Lower leg skin (tissue), 4 donors: ENCODE results near the gene DNAH1. TPM values are rescaled to one million over a fixed set of nuclear protein-coding genes. Genes with fewer than 3 reads are reported as not detected.
A peak's percentile ranks its signal among the peaks of the same experiment; 100 is the strongest.

ENCODE experiments used
- DNase-seq, 2 donors: peaks; one replicate each; pipeline ENCODE4 v3.0.0-alpha.2; 2019; ENCODE audit warnings: low spot score in 2 of 2
- H3K4me3 ChIP-seq: fragments of 200-600 bp; sonication (generic); 2 replicates; pipeline ENCODE4 v1.5.1; 2017; ENCODE audit warnings: mild to moderate bottlenecking, low read depth; ENCODE audit not compliant: poor library complexity, severe bottlenecking
- CTCF ChIP-seq, 3 donors: fragments of 450-650 bp; IDR thresholded peaks; one replicate each; pipeline ENCODE4 v1.5.1; 2016; ENCODE audit warnings: antibody characterized with exemption in 3 of 3, mild to moderate bottlenecking in 3 of 3, moderate library complexity in 2 of 3
- POLR2A ChIP-seq, 2 donors: fragments of 450-650 bp; IDR thresholded peaks; one replicate each; pipeline ENCODE4 v1.6.1; 2016 to 2017; ENCODE audit warnings: antibody characterized with exemption in 2 of 2, mild to moderate bottlenecking in 1 of 2, moderate library complexity in 1 of 2
- whole genome bisulfite sequencing, 2 donors: methylation state at CpG; one replicate each; pipeline ENCODE4 v1.1.5; 2018; 5-methylcytosine and 5-hydroxymethylcytosine counted together
- intact Hi-C: fragments of 100-400 bp; cut with DNase I; formaldehyde crosslinking; loops from one replicate; pipeline ENCODE4 v1.15.0; 2023; ENCODE audit warnings: low total_unique reads
- total RNA-seq, 4 donors: library from RNA; depleted of rRNA; stranded (reverse); fragments of >200 nt; gene quantifications; one replicate each; pipeline ENCODE4 v1.1.0, GENCODE V29; 2016

The DNAH1 gene
- total RNA-seq, 4 donors from 2014 or later: 2.0 to 5.9 (median 5.0) TPM

- WGBS, 2 donors: 78 to 88% methylated on average over 11 to 13 of the region's 13 CpGs
- no peak for TF ChIP-seq POLR2A (IDR thresholded peaks at IDR 0.05)
- no peak for TF ChIP-seq CTCF (IDR thresholded peaks at IDR 0.05)
- DNase-seq: peak in 1 of 2 donors; percentile 85
- no peak overlapping the region for H3K4me3 ChIP-seq
- intact Hi-C loops: no loop called here
Observed at GRCh38 chr3:52436500-52437149, 120.5 kb downstream of the DNAH1 start.

DNA sequence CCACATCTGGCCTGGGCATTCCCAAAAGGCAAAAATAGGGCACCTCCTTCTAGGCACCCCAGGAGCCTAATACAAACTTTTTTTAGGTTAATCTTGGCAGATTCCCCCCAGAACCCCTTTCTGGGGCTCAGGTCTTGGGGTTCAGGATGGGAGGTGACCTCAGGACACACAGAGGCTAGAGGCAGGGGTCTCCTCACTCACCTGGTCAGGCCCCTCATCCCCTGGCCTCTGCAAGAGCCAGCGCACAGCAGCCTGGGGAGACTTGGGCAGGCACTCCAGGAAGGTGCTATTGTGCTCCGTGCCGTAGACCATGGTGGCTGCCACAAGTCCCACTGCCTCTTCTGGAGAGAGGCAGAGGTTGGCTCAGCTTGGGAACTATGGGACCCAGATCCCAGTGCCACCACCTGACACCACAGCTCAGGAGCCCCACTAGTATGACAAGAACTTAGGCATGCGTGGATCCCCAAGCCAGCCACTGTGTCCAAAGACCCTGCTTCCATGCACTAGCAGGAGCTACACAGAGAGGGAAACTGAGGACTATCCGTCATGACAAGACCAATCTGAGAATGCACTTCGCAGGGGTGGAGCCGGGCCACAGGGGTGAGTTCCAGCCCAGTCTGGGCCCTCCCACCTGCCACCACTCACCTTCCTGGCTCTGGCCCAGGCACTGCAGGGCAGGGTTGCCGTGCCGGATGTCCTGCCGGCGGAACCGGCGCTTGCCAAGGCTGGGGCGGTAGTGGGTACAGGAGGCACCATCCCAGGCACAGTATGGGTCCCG lies 121.4 kb downstream of the DNAH1 start:
- 60 to 71% methylated on average over 2 to 15 of the region's 15 CpGs for WGBS, 2 donors
- H3K4me3 ChIP-seq: no peak overlapping the region
- peak in 1 of 2 donors; percentile 87 for DNase-seq

GRCh38 chr3:52438104-52438376 lies 121.9 kb downstream of the DNAH1 start:
- no peak overlapping the region for H3K4me3 ChIP-seq

More for the DNA sequence above, 121.4 kb downstream of the DNAH1 start:
- intact Hi-C loops: no loop called here
- no peak for TF ChIP-seq CTCF (IDR thresholded peaks at IDR 0.05)
- TF ChIP-seq POLR2A (IDR thresholded peaks at IDR 0.05): no peak

DNA sequence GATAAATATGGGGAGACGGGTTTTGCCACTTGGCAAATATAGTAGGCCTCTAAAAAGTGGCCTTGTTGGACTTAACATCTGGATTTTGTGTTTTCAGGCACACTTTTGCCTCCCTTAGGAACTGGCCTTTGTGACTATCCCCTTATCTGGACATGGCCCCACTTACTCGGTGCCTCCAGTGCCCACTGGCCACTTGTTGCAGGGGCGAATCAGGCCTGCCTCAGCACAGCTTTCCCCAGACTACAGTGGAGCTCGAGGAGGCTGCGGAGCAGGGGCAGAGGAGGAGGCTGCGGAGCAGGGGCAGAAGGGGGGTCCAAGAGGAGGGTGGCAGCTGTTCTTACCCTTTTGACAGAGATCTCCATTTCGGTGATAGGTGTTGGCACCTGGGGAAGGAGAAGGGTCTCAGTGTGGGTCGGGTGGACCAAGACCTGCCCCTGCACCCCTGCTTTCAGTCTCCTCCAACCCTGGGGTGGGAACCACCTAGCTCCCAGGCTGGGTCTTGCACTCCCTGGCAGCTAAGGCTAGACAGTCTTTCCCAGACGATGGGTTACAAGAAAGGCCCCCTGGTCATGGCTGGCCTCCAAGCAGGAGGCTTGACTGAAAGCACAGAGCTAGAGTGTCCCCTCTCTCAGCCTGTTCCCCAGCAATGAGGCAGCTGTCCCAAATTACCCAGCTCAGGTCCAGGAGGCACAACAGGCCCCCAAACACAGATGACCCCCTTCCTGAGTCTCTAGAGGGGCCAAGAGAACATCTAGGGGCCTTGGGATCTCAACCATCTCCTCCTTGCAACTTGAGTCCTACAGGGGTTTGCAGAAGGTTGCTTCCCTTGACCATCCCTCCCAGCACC lies 122.7 kb downstream of the DNAH1 start:
- 83 to 85% methylated on average over 9 of the region's 9 CpGs for WGBS, 2 donors
- no peak overlapping the region for H3K4me3 ChIP-seq
- intact Hi-C loops: no loop called here
- DNase-seq: peak in 1 of 2 donors; percentile 76
- TF ChIP-seq POLR2A (IDR thresholded peaks at IDR 0.05): no peak
- no peak for TF ChIP-seq CTCF (IDR thresholded peaks at IDR 0.05)

More at GRCh38 chr3:52438104-52438376, 121.9 kb downstream of the DNAH1 start:
- intact Hi-C loops: no loop called here
- 38 to 57% methylated on average over 5 of the region's 6 CpGs for WGBS, 2 donors
- TF ChIP-seq POLR2A (IDR thresholded peaks at IDR 0.05): no peak
- TF ChIP-seq CTCF (IDR thresholded peaks at IDR 0.05): no peak
- DNase-seq: no peak

DNA sequence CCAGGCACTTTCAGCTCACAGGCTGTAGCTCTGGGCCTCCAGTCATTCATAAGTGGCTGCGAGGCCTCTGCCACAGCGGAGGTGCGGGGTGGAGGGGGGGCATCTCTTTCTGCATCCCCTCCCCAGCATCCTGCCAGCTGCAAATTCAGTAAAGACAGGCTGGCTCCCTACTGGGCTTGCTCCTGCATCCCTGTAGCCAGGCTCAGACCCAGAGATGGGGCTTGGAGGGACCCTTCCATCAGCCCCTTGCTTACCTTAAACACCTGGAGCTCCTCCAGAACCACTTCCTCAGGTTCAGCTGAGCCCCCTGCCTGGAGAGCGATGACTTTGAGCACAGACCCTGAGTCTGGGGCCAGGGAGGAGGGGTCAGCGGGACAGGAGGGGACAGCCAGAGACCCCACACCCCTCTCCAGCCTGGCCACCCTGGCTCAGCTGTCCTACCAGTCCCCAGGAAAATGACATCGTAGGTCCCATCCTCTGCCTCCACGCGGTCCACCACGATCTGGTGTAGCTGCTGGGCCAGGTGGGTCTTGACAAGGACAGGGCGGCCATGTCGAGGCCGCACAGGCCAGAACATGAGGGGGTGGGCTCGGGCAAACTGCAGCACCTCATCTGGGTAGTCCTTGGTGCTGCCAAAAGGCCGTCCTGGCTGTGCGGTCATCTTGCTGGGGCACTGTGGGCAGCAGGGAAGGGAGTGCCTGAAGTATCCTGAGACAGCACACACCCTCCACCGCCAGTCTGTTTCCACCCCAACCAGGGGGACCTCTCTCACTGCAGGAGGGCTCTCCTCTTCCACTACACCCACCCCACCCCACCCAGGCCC lies 123.5 kb downstream of the DNAH1 start:
- WGBS, 2 donors: 93% methylated on average over 13 to 15 of the region's 16 CpGs
- DNase-seq: peak in 1 of 2 donors; percentile 68
- H3K4me3 ChIP-seq: no peak overlapping the region
- TF ChIP-seq CTCF (IDR thresholded peaks at IDR 0.05): no peak
- no peak for TF ChIP-seq POLR2A (IDR thresholded peaks at IDR 0.05)
- intact Hi-C loops: no loop called here
